GM19324 (cell line): ENCODE results near the gene FLNA.

Experiments
- ATAC-seq: cut with Tn5 transposase; IDR thresholded peaks from one replicate; pipeline ENCODE4 v1.9.1; 2021; ENCODE audit warnings: mild to moderate bottlenecking, moderate library complexity; ENCODE audit not compliant: unreplicated experiment, low FRiP score

Gene FLNA

DNA sequence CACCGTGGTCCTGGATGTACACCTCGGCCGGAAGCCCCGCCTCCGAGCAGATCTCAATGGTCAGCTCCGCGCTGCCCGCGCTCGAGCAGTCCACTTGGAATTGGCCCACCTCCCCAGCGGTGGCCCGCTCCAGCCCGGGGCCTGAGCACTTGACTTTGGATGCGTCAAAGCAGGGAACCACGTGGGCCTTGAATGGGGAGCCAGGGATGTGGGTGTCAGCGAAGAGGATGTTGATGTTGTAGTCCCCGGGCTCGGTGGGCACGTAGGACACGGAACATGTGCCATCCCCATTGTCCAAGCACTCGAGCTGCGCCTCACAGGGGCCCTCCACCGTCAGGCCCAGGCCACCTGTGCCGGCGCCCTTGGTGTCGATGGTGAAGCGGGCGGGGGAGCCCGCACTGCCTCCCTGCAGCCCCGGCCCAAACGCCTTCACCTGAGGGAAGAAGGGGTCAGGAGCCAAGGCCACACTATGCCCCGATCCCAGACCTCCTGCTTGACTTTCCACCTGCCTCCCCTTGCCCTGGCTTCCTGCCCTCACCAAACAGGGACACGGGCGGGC, 14.2 kb downstream of the FLNA start:
- ATAC-seq: no peak

- ATAC-seq: no peak
Observed at GRCh38 chrX:154359362-154360154, 14.9 kb downstream of the FLNA start.

DNA sequence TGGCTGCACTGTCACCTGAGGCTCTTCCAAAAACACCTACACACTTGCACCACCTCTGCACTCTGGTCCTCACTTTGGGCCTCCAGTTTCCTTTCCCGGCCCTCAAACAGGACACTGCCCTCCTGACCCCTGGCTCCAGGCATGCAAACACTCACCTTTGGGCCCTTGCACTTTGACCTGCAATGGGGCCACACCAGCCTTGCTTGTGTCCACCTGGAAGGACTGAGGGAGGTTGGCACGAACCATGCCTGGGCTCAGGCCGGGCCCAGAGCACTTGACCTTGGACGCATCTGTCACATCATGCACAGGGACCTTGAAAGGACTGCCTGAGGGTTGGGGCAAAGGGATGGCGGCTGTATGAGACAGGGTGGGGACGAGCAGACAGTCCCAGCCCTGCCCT, 15.6 kb downstream of the FLNA start:
- no peak for ATAC-seq

- ATAC-seq: no peak
Observed at GRCh38 chrX:154358011-154358410, 16.4 kb downstream of the FLNA start.

- no peak for ATAC-seq
Observed at GRCh38 chrX:154357205-154357604, 17.2 kb downstream of the FLNA start.

- no peak for ATAC-seq
Observed at GRCh38 chrX:154356596-154356995, 17.8 kb downstream of the FLNA start.

DNA sequence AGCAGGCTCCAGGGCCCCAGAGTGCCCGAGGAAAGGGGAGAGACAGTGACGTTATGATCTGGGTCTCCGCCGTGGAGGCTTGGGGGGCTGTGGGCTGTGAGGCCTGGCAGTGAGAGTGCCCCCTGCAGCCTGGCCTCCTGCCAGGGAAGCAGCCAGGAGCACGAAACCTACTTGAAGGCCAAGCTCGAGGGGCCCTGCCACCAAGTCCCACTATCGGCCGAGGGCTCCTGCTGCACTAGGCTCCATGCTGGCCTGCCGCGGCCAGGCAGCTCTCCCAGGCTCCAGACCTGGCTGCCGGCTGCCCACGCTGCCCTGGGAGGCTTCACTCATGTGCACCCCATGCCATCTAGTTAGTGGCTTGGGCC, 18.7 kb downstream of the FLNA start:
- no peak for ATAC-seq

DNA sequence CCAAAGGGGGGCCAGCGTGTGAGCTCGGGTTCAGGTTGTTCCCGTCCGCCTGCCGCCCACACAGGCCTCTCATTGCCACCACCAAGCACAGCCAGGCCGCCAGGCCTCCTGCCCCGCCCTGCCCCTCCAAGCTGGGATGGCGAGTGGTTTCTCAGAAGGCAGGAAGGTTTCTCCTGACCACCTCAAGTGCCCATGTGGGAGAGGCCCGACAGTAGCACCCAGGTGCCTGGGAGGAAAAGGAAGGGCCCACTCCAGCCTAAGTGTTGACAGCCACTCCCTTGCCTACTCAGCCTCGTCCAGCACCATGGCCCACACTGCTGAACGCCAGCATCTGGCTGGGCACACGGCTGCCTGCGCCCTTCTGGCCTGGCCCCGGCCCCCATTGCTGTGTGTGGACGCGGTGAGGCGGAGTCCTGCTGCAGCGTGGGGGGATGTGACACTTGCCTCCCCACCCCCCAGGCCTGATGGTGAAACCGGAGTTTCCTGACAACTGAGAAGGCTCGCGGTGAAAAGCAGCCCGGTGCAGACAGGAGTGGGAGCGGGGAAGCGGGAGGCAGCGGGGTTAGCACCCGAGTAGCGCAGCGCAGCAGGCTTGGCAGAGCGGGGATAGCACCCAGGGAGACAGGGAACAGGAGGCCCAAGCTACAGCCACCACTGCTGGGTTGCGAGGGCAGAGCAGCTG, 19.2 kb downstream of the FLNA start:
- ATAC-seq: no peak

- no peak for ATAC-seq
Observed at GRCh38 chrX:154354516-154354915, 19.9 kb downstream of the FLNA start.

DNA sequence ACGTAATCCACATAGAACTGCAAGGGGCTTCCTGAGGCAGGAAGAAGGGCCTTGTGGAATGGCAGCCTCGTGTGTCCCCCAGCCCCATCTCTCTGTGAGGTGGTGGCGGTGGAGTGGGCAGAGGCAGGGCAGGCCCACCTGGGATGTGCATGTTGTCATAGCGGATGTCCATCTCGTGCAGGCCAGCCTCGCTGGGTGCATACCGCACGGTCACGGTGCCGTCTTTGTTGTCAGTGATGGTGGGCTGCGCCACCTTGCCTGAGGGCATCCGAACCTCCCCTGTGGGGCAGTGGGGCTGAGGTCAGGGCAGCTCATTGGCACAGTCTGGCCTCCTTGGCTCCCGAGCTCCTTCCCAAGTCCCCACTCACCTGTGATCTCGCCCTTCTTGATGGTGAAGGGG, 20.4 kb downstream of the FLNA start:
- ATAC-seq: no peak

- no peak for ATAC-seq
Observed at GRCh38 chrX:154353172-154353843, 21.1 kb downstream of the FLNA start.

GRCh38 chrX:154352466-154352865, 22.0 kb downstream of the FLNA start:
- no peak for ATAC-seq

DNA sequence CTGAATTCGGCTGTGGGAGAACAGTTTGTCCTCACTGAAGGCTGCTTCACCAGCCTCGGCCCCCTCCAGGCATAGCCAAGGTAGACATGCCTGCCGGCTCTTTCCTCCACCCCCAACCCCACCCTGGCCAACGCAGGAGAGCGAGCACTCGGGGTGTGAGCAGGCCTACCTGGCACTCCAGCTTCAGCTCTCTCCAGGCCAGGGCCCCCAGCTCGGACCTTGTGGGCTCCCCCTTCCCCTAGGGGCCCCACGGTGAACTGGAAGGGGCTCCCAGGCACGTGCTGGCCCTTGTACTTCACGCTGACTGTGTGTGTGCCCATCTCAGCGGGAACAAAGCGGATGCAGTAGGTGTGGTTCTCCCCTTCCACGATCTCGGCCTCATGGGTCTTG, 22.4 kb downstream of the FLNA start:
- no peak for ATAC-seq

DNA sequence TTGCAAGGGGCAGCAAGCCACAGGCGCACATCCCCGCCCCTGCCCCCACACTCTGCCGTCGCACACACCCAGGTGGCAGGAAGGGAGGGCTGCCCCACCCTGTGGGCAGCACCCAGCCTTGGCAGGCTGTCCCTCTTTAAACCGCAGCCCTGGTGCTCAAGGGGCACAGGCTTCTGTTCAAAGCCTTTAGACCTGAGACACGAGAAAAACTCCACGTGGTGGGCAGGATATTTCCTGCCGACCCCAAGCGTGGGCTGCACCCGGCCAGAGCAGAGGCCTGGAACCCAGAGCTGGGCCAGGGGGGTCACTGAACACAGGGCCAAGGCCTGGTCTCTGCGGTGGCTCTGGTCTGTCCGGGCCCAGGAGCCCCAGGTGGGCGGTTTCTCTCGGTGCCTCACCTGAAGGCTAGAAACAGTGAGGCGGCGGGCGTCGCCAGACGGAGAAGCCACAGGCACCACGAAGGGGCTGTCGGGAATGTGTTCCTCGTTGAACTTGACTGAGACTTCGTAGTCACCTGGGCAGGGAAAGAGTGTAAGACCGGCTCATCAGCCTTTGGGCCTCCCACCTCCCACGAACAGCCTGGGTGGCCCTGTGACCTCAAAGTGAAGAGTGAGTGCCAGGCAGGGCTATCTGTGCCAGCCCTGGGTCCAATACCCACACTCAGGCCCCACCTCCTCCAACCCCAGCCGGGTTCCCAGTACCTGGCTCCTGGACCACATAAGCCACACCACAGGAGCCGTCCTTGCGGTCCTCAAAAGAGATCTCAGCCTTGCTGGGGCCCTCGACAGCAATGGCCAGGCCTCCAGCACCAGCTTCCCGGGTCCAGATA, 23.0 kb downstream of the FLNA start:
- no peak for ATAC-seq

DNA sequence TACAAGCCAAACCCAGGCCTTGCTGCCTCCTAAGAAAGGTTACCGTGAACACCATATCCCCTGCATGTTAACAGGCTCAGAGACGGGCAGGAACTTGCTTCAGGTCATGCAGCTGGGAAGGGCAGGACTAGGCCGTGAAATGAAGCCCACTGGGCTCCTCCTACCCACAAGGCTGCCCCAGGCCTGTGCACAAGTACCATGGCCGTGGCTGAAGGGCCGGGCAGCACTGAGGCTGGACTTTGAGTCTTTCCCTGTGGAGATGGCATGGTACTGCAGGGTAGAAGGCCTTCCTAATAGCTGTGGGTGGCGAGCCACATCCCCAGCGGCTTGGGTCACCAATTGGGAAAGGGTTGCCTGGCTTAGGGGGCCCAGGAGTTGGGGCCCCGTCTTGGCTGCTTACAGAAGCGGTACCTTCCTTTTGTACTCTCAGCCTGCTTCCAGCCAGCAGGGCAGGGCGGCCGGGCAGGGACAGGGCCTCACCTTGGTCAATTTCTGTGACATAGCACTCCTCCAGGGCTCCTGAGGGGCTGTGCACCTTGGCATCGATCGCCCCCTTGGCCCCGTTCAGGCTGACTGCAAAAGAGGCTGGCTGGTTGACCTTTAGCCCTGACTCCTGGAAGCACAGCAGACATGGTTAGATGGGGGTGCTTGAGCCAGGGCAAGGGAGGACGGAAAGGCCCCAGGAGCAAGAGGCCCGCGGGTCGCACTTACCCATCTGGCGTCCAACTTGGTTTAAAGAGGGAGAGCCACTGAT, 23.8 kb downstream of the FLNA start:
- ATAC-seq: no peak

GRCh38 chrX:154349979-154350378, 24.5 kb downstream of the FLNA start:
- no peak for ATAC-seq

DNA sequence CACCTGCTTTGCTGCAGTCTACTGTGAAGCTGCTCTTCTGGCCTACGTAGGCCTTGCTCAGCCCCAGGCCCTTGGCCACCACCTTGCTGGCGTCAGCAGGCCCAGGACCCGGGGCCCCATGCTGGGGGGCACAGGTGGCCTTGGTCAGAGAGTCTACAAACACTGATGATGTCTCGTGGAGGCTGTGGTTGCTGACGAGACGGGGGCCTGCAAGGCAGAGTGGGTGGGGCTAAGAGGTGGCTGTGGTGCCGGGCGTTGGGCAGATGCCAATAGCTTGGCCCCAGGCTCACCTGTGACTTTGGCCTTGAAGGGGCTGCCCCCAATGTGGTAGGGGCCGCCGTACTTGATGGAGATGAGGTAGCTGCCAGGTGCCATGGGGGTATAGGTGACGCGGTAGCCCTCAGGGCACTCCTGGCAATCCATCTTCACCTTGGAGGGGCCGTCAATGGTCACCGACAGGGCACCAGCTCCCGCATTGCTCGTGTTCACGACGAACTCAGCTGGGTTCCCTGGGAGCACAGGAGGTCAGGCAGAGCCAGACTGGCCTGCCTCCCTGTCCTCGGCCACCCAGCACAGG, 25.0 kb downstream of the FLNA start:
- no peak for ATAC-seq

- no peak for ATAC-seq
Observed at GRCh38 chrX:154348646-154349358, 25.6 kb downstream of the FLNA start.

DNA sequence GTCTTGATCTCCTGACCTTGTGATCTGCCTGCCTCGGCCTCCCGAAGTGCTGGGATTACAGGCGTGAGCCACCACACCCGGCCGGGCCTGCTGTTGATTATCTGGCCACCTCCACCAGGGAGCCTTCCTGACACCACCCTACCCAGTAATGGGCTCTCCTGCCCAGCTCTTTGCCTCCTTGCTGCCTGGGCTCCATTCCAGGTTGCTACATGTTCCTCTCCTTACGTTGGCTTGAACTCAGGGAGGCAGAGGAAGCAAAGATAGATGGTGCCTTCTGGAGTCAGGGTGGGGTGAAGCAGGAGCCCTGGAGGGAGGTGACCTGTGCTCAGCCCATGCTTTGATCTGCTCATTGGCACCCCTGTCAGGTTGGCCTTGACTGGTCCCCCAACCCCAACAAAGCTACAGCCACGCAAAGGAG, 26.3 kb downstream of the FLNA start:
- no peak for ATAC-seq
